ENCODE data around the gene LPCAT3.
A peak's percentile ranks its signal among the peaks of the same experiment; 100 is the strongest.

The LPCAT3 gene

GRCh38 chr12:6959058-6959804, 59.0 kb downstream of the LPCAT3 start:
- H3K4me3 ChIP-seq (ENCODE audit: low read length, poor library complexity, severe bottlenecking): peak overlapping the region; percentile 67
- H3K9me2 ChIP-seq (replicated peaks; ENCODE audit: low read depth, low read length): no peaks in the 10 kb centered on the region
- 0 out of 2 replicates have a peak, but pooled peaks cover under 1% of the 10 kb centered on the region for H3F3A ChIP-seq (ENCODE audit: low read depth)
- no peak for TF ChIP-seq CTCF (conservative IDR thresholded peaks at IDR 0.05; ENCODE audit: low read length)
- no peak for TF ChIP-seq EZH2phosphoT487 (IDR thresholded peaks at IDR 0.05; ENCODE audit: borderline replicate concordance)
- H3K4me2 ChIP-seq (ENCODE audit: low read depth, low read length, poor library complexity, severe bottlenecking): peak overlapping the region; percentile 97
- H2AFZ ChIP-seq (ENCODE audit: low read length): no peak overlapping the region
- H3K79me2 ChIP-seq (ENCODE audit: insufficient read depth, low read length): peaks cover 60% of the 10 kb centered on the region
- H3K4me1 ChIP-seq (ENCODE audit: insufficient read depth, low read length, poor library complexity, severe bottlenecking): peaks cover 80% of the 10 kb centered on the region
- no peaks in the 10 kb centered on the region for H3K27me3 ChIP-seq (ENCODE audit: insufficient read depth, low read length, poor library complexity, severe bottlenecking)
- no peaks in the 10 kb centered on the region for H3K9me3 ChIP-seq (ENCODE audit: insufficient read depth, low read depth, low read length)
- 0 out of 2 replicates have a peak, but pooled peaks cover 3% of the 10 kb centered on the region for H3K36me3 ChIP-seq (ENCODE audit: insufficient read depth, low read length)
- H3K9ac ChIP-seq (ENCODE audit: low read depth, low read length, poor library complexity, severe bottlenecking): peak overlapping the region; percentile 97
- no peaks in the 10 kb centered on the region for H4K20me1 ChIP-seq (ENCODE audit: insufficient read depth, low read length, poor library complexity, severe bottlenecking)

- H2AFZ ChIP-seq (ENCODE audit: low read length): no peak overlapping the region
- peaks cover 83% of the 10 kb centered on the region for H3K4me1 ChIP-seq (ENCODE audit: insufficient read depth, low read length, poor library complexity, severe bottlenecking)
- H3K9ac ChIP-seq (ENCODE audit: low read depth, low read length, poor library complexity, severe bottlenecking): peak overlapping the region; percentile 97
- no peaks in the 10 kb centered on the region for H3K9me3 ChIP-seq (ENCODE audit: insufficient read depth, low read depth, low read length)
- 0 out of 2 replicates have a peak, but pooled peaks cover 3% of the 10 kb centered on the region for H3K36me3 ChIP-seq (ENCODE audit: insufficient read depth, low read length)
- H3F3A ChIP-seq (ENCODE audit: low read depth): no peaks in the 10 kb centered on the region
- H3K4me3 ChIP-seq (ENCODE audit: low read length, poor library complexity, severe bottlenecking): peak overlapping the region; percentile 67
- TF ChIP-seq CTCF (conservative IDR thresholded peaks at IDR 0.05; ENCODE audit: low read length) (no peak), EZH2phosphoT487 (IDR thresholded peaks at IDR 0.05; ENCODE audit: borderline replicate concordance) (no peak)
- H3K9me2 ChIP-seq (replicated peaks; ENCODE audit: low read depth, low read length): no peaks in the 10 kb centered on the region
- H3K79me2 ChIP-seq (ENCODE audit: insufficient read depth, low read length): peaks cover 65% of the 10 kb centered on the region
- H3K4me2 ChIP-seq (ENCODE audit: low read depth, low read length, poor library complexity, severe bottlenecking): peak overlapping the region; percentile 97
- no peaks in the 10 kb centered on the region for H4K20me1 ChIP-seq (ENCODE audit: insufficient read depth, low read length, poor library complexity, severe bottlenecking)
- H3K27me3 ChIP-seq (ENCODE audit: insufficient read depth, low read length, poor library complexity, severe bottlenecking): no peaks in the 10 kb centered on the region
These were observed 59.6 kb downstream of the LPCAT3 start for GRCh38 chr12:6958609-6959057.

- Histone ChIP-seq H3K4me3 (ENCODE audit: low read length, poor library complexity, severe bottlenecking) (peak overlapping the region; percentile 67), H3K4me2 (ENCODE audit: low read depth, low read length, poor library complexity, severe bottlenecking) (peak overlapping the region; percentile 97)
These were observed 60.3 kb downstream of the LPCAT3 start for GRCh38 chr12:6957741-6958608.

More at GRCh38 chr12:6957741-6958608, 60.3 kb downstream of the LPCAT3 start:
- Histone ChIP-seq H3F3A (ENCODE audit: low read depth) (no peaks in the 10 kb centered on the region), H4K20me1 (ENCODE audit: insufficient read depth, low read length, poor library complexity, severe bottlenecking) (no peaks in the 10 kb centered on the region), H3K4me1 (ENCODE audit: insufficient read depth, low read length, poor library complexity, severe bottlenecking) (peaks cover 90% of the 10 kb centered on the region), H3K9me3 (ENCODE audit: insufficient read depth, low read depth, low read length) (no peaks in the 10 kb centered on the region), H3K79me2 (ENCODE audit: insufficient read depth, low read length) (peaks cover 71% of the 10 kb centered on the region), H3K9ac (ENCODE audit: low read depth, low read length, poor library complexity, severe bottlenecking) (peak overlapping the region; percentile 97), H2AFZ (ENCODE audit: low read length) (no peak overlapping the region), H3K36me3 (ENCODE audit: insufficient read depth, low read length) (0 out of 2 replicates have a peak, but pooled peaks cover 3% of the 10 kb centered on the region), H3K9me2 (replicated peaks; ENCODE audit: low read depth, low read length) (no peaks in the 10 kb centered on the region), H3K27me3 (ENCODE audit: insufficient read depth, low read length, poor library complexity, severe bottlenecking) (no peaks in the 10 kb centered on the region)
- TF ChIP-seq CTCF (conservative IDR thresholded peaks at IDR 0.05; ENCODE audit: low read length): no peak
- TF ChIP-seq EZH2phosphoT487 (IDR thresholded peaks at IDR 0.05; ENCODE audit: borderline replicate concordance): no peak
